ENCODE results near the gene HPSE.

HPSE gene

GRCh38 chr4:83334425-83335241 is at the start of gene HPSE:
Gene HPSE (minus strand): TSS chr4:83334848. CDS start chr4:83334782, 66 bp downstream.
- H3K27ac Mint-ChIP-seq (ENCODE audit: low read depth): peak within 1 kb of the TSS; percentile 81
- H3K4me1 Mint-ChIP-seq: peaks cover 20% of the 10 kb centered on the region
- H3K27me3 Mint-ChIP-seq: peaks cover 19% of the 10 kb centered on the region
- DNase-seq (ENCODE audit: low spot score in 2 of 2): peak; percentile 39 to 45
- peak within 1 kb of the TSS; percentile 95 for H3K4me3 Mint-ChIP-seq
- peaks cover 2% of the 10 kb centered on the region for H3K36me3 Mint-ChIP-seq (ENCODE audit: insufficient read depth)
- no peaks in the 10 kb centered on the region for H3K9me3 Mint-ChIP-seq
- ATAC-seq (replicated peaks; ENCODE audit: extremely low read depth, poor library complexity, severe bottlenecking): peak; percentile 81

DNA sequence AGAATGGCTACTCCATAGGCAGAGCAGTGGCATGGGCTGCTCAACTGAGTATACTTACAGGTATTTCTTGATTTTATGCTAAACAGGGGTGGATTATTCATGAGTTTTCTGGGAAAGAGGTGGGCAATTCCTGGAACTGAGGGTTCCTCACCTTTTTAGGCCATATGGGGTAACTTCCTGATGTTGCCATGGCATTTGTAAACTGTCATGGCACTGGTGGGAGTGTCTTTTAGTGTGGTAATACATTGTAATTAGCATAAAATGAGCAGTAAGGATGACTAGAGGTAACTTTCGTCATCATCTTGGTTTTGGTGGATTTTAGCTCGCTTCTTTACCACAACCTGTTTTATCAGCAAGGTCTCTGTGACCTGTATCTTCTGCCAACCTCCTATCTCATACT is 48.2 kb upstream of the HPSE start:
- Mint-ChIP-seq H3K27ac (ENCODE audit: low read depth) (no peak overlapping the region), H3K4me3 (no peak overlapping the region), H3K9me3 (no peaks in the 10 kb centered on the region), H3K4me1 (peaks cover 4% of the 10 kb centered on the region), H3K36me3 (ENCODE audit: insufficient read depth) (no peaks in the 10 kb centered on the region), H3K27me3 (no peaks in the 10 kb centered on the region)
- ATAC-seq (replicated peaks; ENCODE audit: extremely low read depth, poor library complexity, severe bottlenecking) (no peak), DNase-seq (ENCODE audit: low spot score in 2 of 2) (no peak)

DNA sequence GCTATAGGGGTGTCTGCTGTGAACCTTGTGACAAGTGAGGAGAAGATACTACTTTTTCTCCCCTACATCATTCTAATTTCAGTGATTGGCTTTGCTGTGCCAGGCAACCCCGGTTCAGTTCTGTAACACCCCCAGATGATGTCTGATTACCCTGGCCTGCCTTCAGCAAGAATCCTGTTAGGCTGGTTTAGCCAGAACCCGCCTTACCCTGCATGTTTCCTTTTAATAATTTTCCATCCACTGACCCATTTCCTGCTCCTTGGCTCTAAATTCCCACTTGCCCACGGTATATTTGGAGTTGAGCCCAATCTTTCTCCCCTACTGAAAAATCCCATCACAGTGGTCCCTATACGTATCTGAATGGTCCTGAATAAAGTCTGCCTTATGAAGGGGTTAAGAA is 46.5 kb upstream of the HPSE start:
- H3K27me3 Mint-ChIP-seq: peaks cover 6% of the 10 kb centered on the region
- no peak overlapping the region for H3K27ac Mint-ChIP-seq (ENCODE audit: low read depth)
- H3K36me3 Mint-ChIP-seq (ENCODE audit: insufficient read depth): no peaks in the 10 kb centered on the region
- no peak overlapping the region for H3K4me3 Mint-ChIP-seq
- peaks cover 4% of the 10 kb centered on the region for H3K4me1 Mint-ChIP-seq
- ATAC-seq (replicated peaks; ENCODE audit: extremely low read depth, poor library complexity, severe bottlenecking) (no peak), DNase-seq (ENCODE audit: low spot score in 2 of 2) (no peak)
- H3K9me3 Mint-ChIP-seq: no peaks in the 10 kb centered on the region

GRCh38 chr4:83378419-83378818 is 43.8 kb upstream of the HPSE start:
- ATAC-seq (replicated peaks; ENCODE audit: extremely low read depth, poor library complexity, severe bottlenecking) (no peak), DNase-seq (ENCODE audit: low spot score in 2 of 2) (no peak)
- H3K27ac Mint-ChIP-seq (ENCODE audit: low read depth): no peak overlapping the region
- H3K9me3 Mint-ChIP-seq: no peaks in the 10 kb centered on the region
- no peaks in the 10 kb centered on the region for H3K36me3 Mint-ChIP-seq (ENCODE audit: insufficient read depth)
- H3K4me3 Mint-ChIP-seq: no peak overlapping the region
- peaks cover 15% of the 10 kb centered on the region for H3K27me3 Mint-ChIP-seq
- H3K4me1 Mint-ChIP-seq: peaks cover 4% of the 10 kb centered on the region

- Mint-ChIP-seq H3K4me3 (no peak overlapping the region), H3K27me3 (peaks cover 15% of the 10 kb centered on the region), H3K27ac (ENCODE audit: low read depth) (no peak overlapping the region), H3K36me3 (ENCODE audit: insufficient read depth) (peaks cover 1% of the 10 kb centered on the region), H3K4me1 (no peaks in the 10 kb centered on the region), H3K9me3 (no peaks in the 10 kb centered on the region)
- no peak for ATAC-seq (replicated peaks; ENCODE audit: extremely low read depth, poor library complexity, severe bottlenecking)
- no peak for DNase-seq (ENCODE audit: low spot score in 2 of 2)
Measured at GRCh38 chr4:83372931-83373330, 38.3 kb upstream of the HPSE start.

DNA sequence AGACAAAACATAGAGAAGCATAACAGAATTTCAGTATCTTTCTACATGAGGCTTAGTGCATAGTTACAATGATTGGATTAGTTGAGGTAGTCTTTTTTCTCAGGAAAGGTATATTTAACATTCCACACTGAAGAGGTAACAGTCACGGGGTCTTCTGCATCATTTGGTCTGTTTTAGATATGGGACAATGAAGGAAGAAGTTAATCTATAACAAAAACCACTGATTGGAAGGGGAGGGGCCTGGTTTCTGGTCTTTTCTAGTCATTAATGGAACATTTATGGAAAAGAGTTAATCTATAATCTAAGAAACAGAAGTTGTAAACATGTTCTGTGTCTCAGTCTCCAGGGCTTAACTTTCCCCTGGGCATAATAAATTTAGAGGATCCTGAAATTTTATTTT is 37.3 kb upstream of the HPSE start:
- Mint-ChIP-seq H3K27ac (ENCODE audit: low read depth) (no peak overlapping the region), H3K36me3 (ENCODE audit: insufficient read depth) (peaks cover 1% of the 10 kb centered on the region), H3K9me3 (no peaks in the 10 kb centered on the region), H3K4me3 (no peak overlapping the region), H3K27me3 (peaks cover 15% of the 10 kb centered on the region), H3K4me1 (no peaks in the 10 kb centered on the region)
- DNase-seq (ENCODE audit: low spot score in 2 of 2) (no peak), ATAC-seq (replicated peaks; ENCODE audit: extremely low read depth, poor library complexity, severe bottlenecking) (no peak)

GRCh38 chr4:83371235-83371634 is 36.6 kb upstream of the HPSE start:
- Mint-ChIP-seq H3K36me3 (ENCODE audit: insufficient read depth) (peaks cover 1% of the 10 kb centered on the region), H3K4me1 (no peaks in the 10 kb centered on the region), H3K27me3 (peaks cover 9% of the 10 kb centered on the region), H3K4me3 (no peak overlapping the region), H3K9me3 (no peaks in the 10 kb centered on the region), H3K27ac (ENCODE audit: low read depth) (no peak overlapping the region)
- DNase-seq (ENCODE audit: low spot score in 2 of 2) (no peak), ATAC-seq (replicated peaks; ENCODE audit: extremely low read depth, poor library complexity, severe bottlenecking) (no peak)

DNA sequence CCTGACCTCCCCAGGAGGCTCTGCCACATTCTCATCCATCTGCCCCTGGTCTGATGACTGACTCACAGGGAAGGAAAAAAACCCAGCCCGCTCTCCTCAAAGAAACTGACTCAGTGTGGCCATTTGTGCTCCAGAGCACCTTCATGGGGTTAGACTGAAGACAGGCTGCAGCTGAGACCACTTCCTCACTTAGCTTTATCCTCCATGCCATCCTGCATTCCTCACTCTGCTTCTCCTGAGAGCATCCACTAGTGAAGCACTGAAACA is 35.9 kb upstream of the HPSE start:
- H3K27me3 Mint-ChIP-seq: peaks cover 3% of the 10 kb centered on the region
- no peaks in the 10 kb centered on the region for H3K4me1 Mint-ChIP-seq
- DNase-seq (ENCODE audit: low spot score in 2 of 2) (no peak), ATAC-seq (replicated peaks; ENCODE audit: extremely low read depth, poor library complexity, severe bottlenecking) (no peak)
- H3K36me3 Mint-ChIP-seq (ENCODE audit: insufficient read depth): peaks cover 1% of the 10 kb centered on the region
- no peaks in the 10 kb centered on the region for H3K9me3 Mint-ChIP-seq
- H3K27ac Mint-ChIP-seq (ENCODE audit: low read depth): no peak overlapping the region
- no peak overlapping the region for H3K4me3 Mint-ChIP-seq

- no peak for ATAC-seq (replicated peaks; ENCODE audit: extremely low read depth, poor library complexity, severe bottlenecking)
- peaks cover 6% of the 10 kb centered on the region for H3K27me3 Mint-ChIP-seq
- H3K4me3 Mint-ChIP-seq: no peak overlapping the region
- DNase-seq (ENCODE audit: low spot score in 2 of 2): no peak
- H3K9me3 Mint-ChIP-seq: no peaks in the 10 kb centered on the region
- H3K36me3 Mint-ChIP-seq (ENCODE audit: insufficient read depth): peaks cover 1% of the 10 kb centered on the region
- H3K4me1 Mint-ChIP-seq: no peaks in the 10 kb centered on the region
- no peak overlapping the region for H3K27ac Mint-ChIP-seq (ENCODE audit: low read depth)
Measured at GRCh38 chr4:83369831-83370639, 35.4 kb upstream of the HPSE start.

- no peaks in the 10 kb centered on the region for H3K4me1 Mint-ChIP-seq
- H3K36me3 Mint-ChIP-seq (ENCODE audit: insufficient read depth): no peaks in the 10 kb centered on the region
- H3K4me3 Mint-ChIP-seq: no peak overlapping the region
- no peak overlapping the region for H3K27ac Mint-ChIP-seq (ENCODE audit: low read depth)
- peaks cover 9% of the 10 kb centered on the region for H3K27me3 Mint-ChIP-seq
- DNase-seq (ENCODE audit: low spot score in 2 of 2) (no peak), ATAC-seq (replicated peaks; ENCODE audit: extremely low read depth, poor library complexity, severe bottlenecking) (no peak)
- no peaks in the 10 kb centered on the region for H3K9me3 Mint-ChIP-seq
Measured at GRCh38 chr4:83364312-83364711, 29.7 kb upstream of the HPSE start.

DNA sequence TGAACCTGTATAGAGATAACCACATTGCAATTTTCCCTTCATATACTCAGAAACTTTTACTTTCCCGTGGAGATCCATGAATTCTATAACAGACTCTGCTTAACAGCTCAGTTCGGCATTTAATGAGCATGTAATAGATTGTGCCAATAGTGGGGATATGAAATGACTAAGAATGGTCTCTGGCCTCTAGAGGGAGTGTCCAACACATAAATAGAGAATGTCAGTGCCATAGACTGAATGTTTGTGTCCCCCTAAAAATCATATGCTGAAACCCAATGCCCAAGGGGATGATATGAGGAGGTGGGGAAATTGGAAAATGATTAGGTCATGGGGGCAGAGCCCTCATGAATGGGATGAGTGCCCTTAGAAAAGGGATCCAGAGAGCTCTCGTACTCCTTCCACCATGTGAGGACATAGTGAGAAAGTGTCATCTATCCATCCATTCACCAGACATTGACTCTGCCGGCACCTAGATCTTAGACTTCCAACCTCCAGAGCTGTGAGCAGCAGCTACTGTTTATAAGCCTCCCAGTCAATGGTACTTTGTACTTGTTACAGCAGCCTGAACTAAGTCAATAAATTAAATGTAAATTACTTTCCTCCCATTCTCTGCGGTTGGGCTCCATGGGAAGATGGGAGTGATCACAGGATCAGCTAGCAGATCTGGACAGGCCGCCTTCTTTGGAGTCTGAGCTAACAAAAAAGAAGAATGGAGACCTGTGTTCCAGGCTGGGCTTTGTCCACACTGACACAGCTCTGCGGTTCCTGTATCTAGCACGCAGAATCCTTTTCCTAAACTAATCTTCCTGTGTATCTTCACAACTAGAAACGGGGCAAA is 28.1 kb upstream of the HPSE start:
- Mint-ChIP-seq H3K27me3 (peaks cover 9% of the 10 kb centered on the region), H3K4me1 (no peaks in the 10 kb centered on the region), H3K4me3 (no peak overlapping the region), H3K9me3 (no peaks in the 10 kb centered on the region), H3K36me3 (ENCODE audit: insufficient read depth) (no peaks in the 10 kb centered on the region), H3K27ac (ENCODE audit: low read depth) (no peak overlapping the region)
- no peak for ATAC-seq (replicated peaks; ENCODE audit: extremely low read depth, poor library complexity, severe bottlenecking)
- DNase-seq (ENCODE audit: low spot score in 2 of 2): no peak

- DNase-seq (ENCODE audit: low spot score in 2 of 2): no peak
- H3K27ac Mint-ChIP-seq (ENCODE audit: low read depth): no peak overlapping the region
- H3K4me3 Mint-ChIP-seq: no peak overlapping the region
- H3K4me1 Mint-ChIP-seq: no peaks in the 10 kb centered on the region
- H3K27me3 Mint-ChIP-seq: peaks cover 9% of the 10 kb centered on the region
- no peaks in the 10 kb centered on the region for H3K36me3 Mint-ChIP-seq (ENCODE audit: insufficient read depth)
- no peak for ATAC-seq (replicated peaks; ENCODE audit: extremely low read depth, poor library complexity, severe bottlenecking)
- no peaks in the 10 kb centered on the region for H3K9me3 Mint-ChIP-seq
Measured at GRCh38 chr4:83361416-83362103, 26.9 kb upstream of the HPSE start.
